PC-3 (cell line): ENCODE measurements around the gene ULBP3. TPM values are rescaled to one million over a fixed set of nuclear protein-coding genes. Genes with fewer than 3 reads are reported as not detected.

ENCODE experiments used
- ATAC-seq: fragments of 200-7000 bp; cut with Tn5 transposase; 2 replicates; pipeline ENCODE4 v1.9.1; 2020; ENCODE audit warnings: mild to moderate bottlenecking, moderate library complexity
- BruUV-seq: library from RNA; stranded (reverse); fragments of 400-500 nt; replicated peaks from 2 replicates; lab custom pipeline; 2021; lab: Mats Ljungman, UMichigan
- CTCF ChIA-PET: fragments of 300-600 bp; sonication (Branson Sonifier 250); formaldehyde crosslinking; loops from one replicate; lab custom pipeline; 2022; ENCODE audit warnings: antibody characterized with exemption; lab: Charles Lee
- POLR2A ChIA-PET: fragments of 300-600 bp; sonication (Branson Sonifier 250); formaldehyde crosslinking; loops from one replicate; lab custom pipeline; 2022; ENCODE audit warnings: antibody characterized with exemption; ENCODE audit not compliant: unreplicated experiment; lab: Charles Lee
- DNase-seq: peaks from one replicate; pipeline ENCODE4 v3.0.0-alpha.2; 2015
- H2AFZ ChIP-seq: fragments of 300-600 bp; sonication (generic); 2 replicates; pipeline ENCODE4 v1.6.0; 2016; ENCODE audit warnings: antibody characterized with exemption, low read length
- H3F3A ChIP-seq: fragments of 300-600 bp; sonication (generic); one replicate; pipeline ENCODE4 v1.6.0; 2017; ENCODE audit warnings: antibody characterized with exemption, low read length, control low read depth, mild to moderate bottlenecking; ENCODE audit not compliant: unreplicated experiment
- H3K27ac ChIP-seq: fragments of 300-600 bp; sonication (generic); 2 replicates; pipeline ENCODE4 v1.5.1; 2016; ENCODE audit warnings: mild to moderate bottlenecking, low read length
- H3K27me3 ChIP-seq: fragments of 300-600 bp; sonication (generic); 2 replicates; pipeline ENCODE4 v1.6.1; 2016; ENCODE audit warnings: low read length, mixed read lengths
- H3K36me3 ChIP-seq: fragments of 300-600 bp; sonication (generic); 2 replicates; pipeline ENCODE4 v1.6.1; 2016; ENCODE audit warnings: low read depth, mixed run types, low read length, mixed read lengths
- H3K4me1 ChIP-seq: fragments of 300-600 bp; sonication (generic); 2 replicates; pipeline ENCODE4 v1.5.1; 2016; ENCODE audit warnings: low read length; ENCODE audit not compliant: insufficient read depth
- H3K4me2 ChIP-seq: fragments of 300-600 bp; sonication (generic); 2 replicates; pipeline ENCODE4 v1.6.0; 2016; ENCODE audit warnings: low read length
- H3K4me3 ChIP-seq: fragments of 300-600 bp; sonication (generic); 2 replicates; pipeline ENCODE4 v1.5.1; 2016; ENCODE audit warnings: mild to moderate bottlenecking, low read length, mixed read lengths
- H3K79me2 ChIP-seq: fragments of 300-600 bp; sonication (generic); 2 replicates; pipeline ENCODE4 v1.6.1; 2017; ENCODE audit warnings: low read length, mixed read lengths
- H3K9ac ChIP-seq: fragments of 300-600 bp; sonication (generic); 2 replicates; pipeline ENCODE4 v1.6.0; 2016; ENCODE audit warnings: mild to moderate bottlenecking, low read length
- H3K9me2 ChIP-seq: fragments of 300-600 bp; sonication (generic); replicated peaks from 2 replicates; pipeline ENCODE4 v1.6.1; 2016; ENCODE audit warnings: mixed run types, low read length, mixed read lengths
- H3K9me3 ChIP-seq: fragments of 300-600 bp; sonication (generic); 2 replicates; pipeline ENCODE4 v1.6.1; 2016; ENCODE audit warnings: low read length, mixed read lengths
- H4K20me1 ChIP-seq: fragments of 300-600 bp; sonication (generic); 2 replicates; pipeline ENCODE4 v1.6.1; 2016; ENCODE audit warnings: low read length, mixed read lengths
- EZH2 ChIP-seq: fragments of 300-600 bp; sonication (generic); IDR thresholded peaks from one replicate; pipeline ENCODE4 v1.6.1; 2017; ENCODE audit warnings: antibody characterized with exemption, mild to moderate bottlenecking, low read length; ENCODE audit not compliant: unreplicated experiment
- EZH2phosphoT487 ChIP-seq: fragments of 300-600 bp; sonication (generic); IDR thresholded peaks from 2 replicates; pipeline ENCODE4 v1.6.1; 2018; ENCODE audit warnings: mild to moderate bottlenecking, antibody characterized with exemption, low read length, borderline replicate concordance
- intact Hi-C: fragments of 100-400 bp; cut with micrococcal nuclease; formaldehyde crosslinking; loops from 2 replicates; pipeline ENCODE4 v1.9.0; 2023
- total RNA-seq: library from RNA; depleted of rRNA; stranded (reverse); fragments of >200 nt; gene quantifications from 2 replicates; pipeline ENCODE4 v1.2.3, GENCODE V29; 2014
- TF ChIP-seq, protein P1 (sequence below): fragments of 300-600 bp; sonication (generic); conservative IDR thresholded peaks from 2 replicates; pipeline ENCODE4 v1.5.1; 2017; ENCODE audit warnings: antibody characterized with exemption, low read depth, mild to moderate bottlenecking, low read length

ULBP3 gene
- total RNA-seq, 1 experiment from 2014 or later = 20.5 TPM

DNA sequence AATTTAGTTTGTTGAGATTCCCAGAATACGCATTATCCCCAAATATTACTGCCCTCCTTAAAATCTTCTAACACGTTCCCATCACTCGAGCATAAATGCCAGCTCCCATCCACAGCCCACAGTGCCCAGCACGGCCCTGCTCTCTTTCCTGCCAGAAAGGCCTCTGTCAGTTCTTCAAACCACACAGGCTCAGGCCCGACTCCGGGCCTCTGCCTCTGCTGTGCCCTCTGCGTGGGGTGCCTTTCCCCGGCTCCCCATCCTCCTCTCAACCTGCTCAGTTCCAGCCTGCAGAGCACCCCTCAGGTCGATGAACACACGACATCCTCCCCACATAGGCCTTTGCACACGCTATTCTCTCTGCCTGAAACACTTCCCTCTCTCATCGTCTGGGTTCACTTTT is 12.8 kb downstream of the ULBP3 start:
- BruUV-seq = no TSS peak
- H3K27me3 ChIP-seq = peaks cover 40% of the 10 kb centered on the region
- H3K36me3 ChIP-seq = no peaks in the 10 kb centered on the region
- no peak for DNase-seq
- H3K4me3 ChIP-seq = no peak overlapping the region
- no peaks in the 10 kb centered on the region for H3K9me3 ChIP-seq
- no peak overlapping the region for H2AFZ ChIP-seq
- H3K4me1 ChIP-seq = no peaks in the 10 kb centered on the region
- no peaks in the 10 kb centered on the region for H3F3A ChIP-seq
- CTCF ChIA-PET = no interaction called here
- ATAC-seq = no peak
- TF ChIP-seq, protein P1, sequence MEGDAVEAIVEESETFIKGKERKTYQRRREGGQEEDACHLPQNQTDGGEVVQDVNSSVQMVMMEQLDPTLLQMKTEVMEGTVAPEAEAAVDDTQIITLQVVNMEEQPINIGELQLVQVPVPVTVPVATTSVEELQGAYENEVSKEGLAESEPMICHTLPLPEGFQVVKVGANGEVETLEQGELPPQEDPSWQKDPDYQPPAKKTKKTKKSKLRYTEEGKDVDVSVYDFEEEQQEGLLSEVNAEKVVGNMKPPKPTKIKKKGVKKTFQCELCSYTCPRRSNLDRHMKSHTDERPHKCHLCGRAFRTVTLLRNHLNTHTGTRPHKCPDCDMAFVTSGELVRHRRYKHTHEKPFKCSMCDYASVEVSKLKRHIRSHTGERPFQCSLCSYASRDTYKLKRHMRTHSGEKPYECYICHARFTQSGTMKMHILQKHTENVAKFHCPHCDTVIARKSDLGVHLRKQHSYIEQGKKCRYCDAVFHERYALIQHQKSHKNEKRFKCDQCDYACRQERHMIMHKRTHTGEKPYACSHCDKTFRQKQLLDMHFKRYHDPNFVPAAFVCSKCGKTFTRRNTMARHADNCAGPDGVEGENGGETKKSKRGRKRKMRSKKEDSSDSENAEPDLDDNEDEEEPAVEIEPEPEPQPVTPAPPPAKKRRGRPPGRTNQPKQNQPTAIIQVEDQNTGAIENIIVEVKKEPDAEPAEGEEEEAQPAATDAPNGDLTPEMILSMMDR = no peak
- TF ChIP-seq EZH2 = no peak
- TF ChIP-seq EZH2phosphoT487 = no peak
- H3K4me2 ChIP-seq = no peak overlapping the region
- no peaks in the 10 kb centered on the region for H4K20me1 ChIP-seq
- POLR2A ChIA-PET = no interaction called here
- no peaks in the 10 kb centered on the region for H3K9me2 ChIP-seq
- intact Hi-C loops = no loop called here
- no peak overlapping the region for H3K27ac ChIP-seq
- H3K79me2 ChIP-seq = no peaks in the 10 kb centered on the region
- no peak overlapping the region for H3K9ac ChIP-seq

DNA sequence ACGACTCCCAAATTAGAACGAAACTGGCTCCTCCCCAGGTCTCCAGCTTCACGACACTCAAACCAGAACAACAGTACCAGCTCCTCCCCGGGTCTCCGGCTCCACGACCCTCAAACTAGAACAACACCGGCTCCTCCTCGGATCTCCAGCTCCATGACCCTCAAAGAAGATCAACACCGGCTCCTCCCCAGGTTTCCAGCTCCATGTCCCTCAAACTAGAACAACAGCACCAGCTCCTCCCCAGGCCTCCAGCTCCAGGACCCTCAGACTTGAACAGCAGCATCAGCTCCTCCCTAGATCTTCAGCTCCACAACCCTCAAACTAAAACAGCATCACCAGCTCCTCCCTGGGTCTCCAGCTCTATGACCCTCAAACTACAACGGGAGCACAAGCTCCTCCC is 13.8 kb downstream of the ULBP3 start:
- CTCF ChIA-PET = no interaction called here

DNA sequence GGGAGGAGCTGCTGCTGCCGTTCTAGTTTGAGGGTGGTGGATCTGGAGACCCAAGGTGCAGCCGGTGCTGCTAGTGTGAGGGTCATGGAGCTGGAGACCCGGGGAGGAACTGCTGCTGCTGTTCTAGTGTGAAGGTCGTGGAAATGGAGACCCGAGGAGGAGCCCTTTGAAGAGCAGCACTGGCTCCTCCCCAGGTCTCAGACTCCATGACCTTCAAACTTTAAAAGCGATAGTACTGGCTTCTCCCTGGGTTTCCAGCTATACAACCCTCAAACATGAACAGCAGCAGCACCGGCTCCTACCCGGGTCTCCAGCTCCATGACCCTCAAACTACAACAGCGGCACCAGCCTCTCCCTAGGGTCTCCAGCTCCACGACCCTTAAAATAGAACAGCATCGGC is 15.5 kb downstream of the ULBP3 start:
- CTCF ChIA-PET = interaction anchor here (0.6 kb wide), 1 partner anchor 26 kb away, joined by 5 read pairs; no protein-coding TSS in a partner anchor
- POLR2A ChIA-PET = no interaction called here
- BruUV-seq = no TSS peak

More for the DNA sequence above, 13.8 kb downstream of the ULBP3 start:
- intact Hi-C loops = no loop called here
- BruUV-seq = no TSS peak
- DNase-seq (no peak), ATAC-seq (no peak)
- no peak overlapping the region for H3K9ac ChIP-seq
- H3K36me3 ChIP-seq = no peaks in the 10 kb centered on the region
- no peaks in the 10 kb centered on the region for H3K9me2 ChIP-seq
- H3K79me2 ChIP-seq = no peaks in the 10 kb centered on the region
- H3K27ac ChIP-seq = no peak overlapping the region
- H3K4me2 ChIP-seq = no peak overlapping the region
- no peak overlapping the region for H3K4me3 ChIP-seq
- H3F3A ChIP-seq = no peaks in the 10 kb centered on the region
- TF ChIP-seq EZH2 (no peak), EZH2phosphoT487 (no peak)
- TF ChIP-seq, protein P1 = no peak
- H3K9me3 ChIP-seq = no peaks in the 10 kb centered on the region
- peaks cover 40% of the 10 kb centered on the region for H3K27me3 ChIP-seq
- POLR2A ChIA-PET = no interaction called here
- H3K4me1 ChIP-seq = no peaks in the 10 kb centered on the region
- no peaks in the 10 kb centered on the region for H4K20me1 ChIP-seq
- no peak overlapping the region for H2AFZ ChIP-seq

More for the DNA sequence above, 15.5 kb downstream of the ULBP3 start:
- H3K79me2 ChIP-seq = no peaks in the 10 kb centered on the region
- no peak for DNase-seq
- H3K9me2 ChIP-seq = no peaks in the 10 kb centered on the region
- TF ChIP-seq EZH2 = no peak
- TF ChIP-seq, protein P1 = no peak
- TF ChIP-seq EZH2phosphoT487 = no peak
- no peak overlapping the region for H2AFZ ChIP-seq
- no peaks in the 10 kb centered on the region for H4K20me1 ChIP-seq
- peaks cover 40% of the 10 kb centered on the region for H3K27me3 ChIP-seq
- no peak overlapping the region for H3K4me2 ChIP-seq
- ATAC-seq = no peak
- no peaks in the 10 kb centered on the region for H3K9me3 ChIP-seq
- no peaks in the 10 kb centered on the region for H3F3A ChIP-seq
- no peak overlapping the region for H3K9ac ChIP-seq
- intact Hi-C loops = no loop called here
- H3K27ac ChIP-seq = no peak overlapping the region
- no peaks in the 10 kb centered on the region for H3K4me1 ChIP-seq
- no peak overlapping the region for H3K4me3 ChIP-seq
- H3K36me3 ChIP-seq = no peaks in the 10 kb centered on the region
